Pancreas (tissue), 10 donors: ENCODE data around the gene LAYN. TPM values are rescaled to one million over a fixed set of nuclear protein-coding genes. Genes with fewer than 3 reads are reported as not detected.

Experiments used
- ATAC-seq, 4 donors: fragments of 200-7000 bp; cut with Tn5 transposase; one replicate each; pipeline versions ENCODE4 v1.8.0 to v1.9.1; 2020; ENCODE audit warnings: mild to moderate bottlenecking in 4 of 4, moderate library complexity in 4 of 4
- DNase-seq, 6 donors: peaks; one replicate each; pipeline ENCODE4 v3.0.0-alpha.2; 2020
- FAIRE-seq: peaks from 2 replicates; lab custom pipeline; 2012; peaks lifted over from hg19 to GRCh38; lab: Jason Lieb, UNC
- H3K27ac ChIP-seq, 4 donors: fragments of 200-600 bp; sonication (generic); 1 replicate in 3 of 4; 2 replicates in 1 of 4; pipeline versions ENCODE4 v1.5.0 to v1.8.0; 2020
- H3K27me3 ChIP-seq, 4 donors: fragments of 200-600 bp; one replicate each; pipeline ENCODE4 v1.8.0; 2021
- H3K36me3 ChIP-seq, 3 donors: fragments of 200-600 bp; sonication (generic) in 1 of 3; one replicate each; pipeline versions ENCODE4 v1.5.0 to v1.8.0; 2020 to 2021
- H3K4me1 ChIP-seq, 3 donors: fragments of 200-600 bp; one replicate each; pipeline ENCODE4 v1.8.0; 2021
- H3K4me3 ChIP-seq, 4 donors: fragments of 200-600 bp; sonication (generic) in 2 of 4; one replicate each; pipeline versions ENCODE4 v1.5.0 to v1.8.0; 2020 to 2021
- H3K9me3 ChIP-seq, 4 donors: fragments of 200-600 bp; one replicate each; pipeline ENCODE4 v1.8.0; 2021
- CTCF ChIP-seq, 4 donors: fragments of 200-600 bp; sonication (generic) in 3 of 4; IDR thresholded peaks; one replicate each; pipeline versions ENCODE4 v1.5.0 to v1.8.0; 2021; ENCODE audit warnings: antibody characterized with exemption in 4 of 4
- WGBS, 2 donors: extraction: QIAGEN DNeasy Blood & Tissue Kit; methylation state at CpG; one replicate each; pipeline ENCODE4 v1.1.7; 2013; 5-methylcytosine and 5-hydroxymethylcytosine counted together
- intact Hi-C, 3 donors: fragments of 100-400 bp; cut with DNase I; formaldehyde crosslinking; loops; one replicate each; pipeline versions ENCODE4 v1.11.1 to v1.14.2; 2022
- polyA plus RNA-seq, 2 donors: library from polyadenylated mRNA; stranded (reverse); fragments of 200-250 nt; gene quantifications; one replicate each; pipeline ENCODE4 v1.2.3, GENCODE V29; 2013
- total RNA-seq, 6 donors: library from RNA; stranded (reverse); fragmentation: NEBNext Ultra II Directional in 4 of 6; extraction: Animal tissue kit (Norgen Biotek cat#: 25700) in 4 of 6; gene quantifications; one replicate each; pipeline versions ENCODE4 v1.2.1 to v1.2.4, GENCODE V29; 2021 to 2023
- donor health status: healthy with polysubstance abuse.
- donor health status: DM: no; HTN: no; CAD: no; lungs with moderate emphysema.
- donor health status: DM: no; HTN: no; CAD: no.
- donor health status: control.
- donor health status: control.
- donor health status: Bipolar disorder and iron deficiency.
- donor health status: DM: yes; HTN: yes; CAD: no.
- donor health status: DM: no; HTN: no; CAD: no.
- donor health status: DM: no; HTN: no; CAD: no.
- donor health status: DM: yes; HTN: yes; CAD: no.

Gene LAYN
- total and polyA plus RNA-seq, 8 donors: 0.44 to 3.2 (median 1.1) TPM

DNA sequence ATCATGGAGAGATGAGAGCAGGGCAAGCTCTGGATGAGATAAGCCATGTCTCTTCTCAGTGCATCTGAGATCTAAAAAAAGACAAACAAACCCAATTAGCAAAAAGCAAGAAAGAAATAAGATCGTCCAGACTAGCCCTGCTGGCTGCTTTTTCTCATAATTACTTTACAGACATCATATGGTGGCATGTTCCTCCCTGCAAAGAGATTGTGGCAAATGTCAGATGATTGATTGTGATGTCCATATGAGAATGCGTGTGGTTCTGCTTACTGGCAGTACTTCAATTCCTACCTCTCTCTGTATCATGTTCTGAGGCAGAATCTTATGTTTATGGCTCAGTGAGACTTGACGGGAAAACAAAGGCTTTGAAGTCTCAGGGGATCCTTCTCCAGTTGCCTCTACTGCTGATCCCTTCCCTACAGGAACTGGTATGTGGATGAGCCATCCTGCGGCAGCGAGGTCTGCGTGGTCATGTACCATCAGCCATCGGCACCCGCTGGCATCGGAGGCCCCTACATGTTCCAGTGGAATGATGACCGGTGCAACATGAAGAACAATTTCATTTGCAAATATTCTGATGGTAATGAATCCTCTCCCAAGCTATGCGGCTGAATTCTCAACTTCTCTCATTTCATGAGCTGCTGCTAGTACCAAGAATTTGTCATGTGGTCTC lies 8.8 kb downstream of the LAYN start:
- Histone ChIP-seq H3K36me3 (no peaks in the 10 kb centered on the region), H3K4me3 (no peak overlapping the region), H3K9me3 (no peaks in the 10 kb centered on the region), H3K27ac (no peak overlapping the region), H3K27me3 (no peaks in the 10 kb centered on the region), H3K4me1 (no peaks in the 10 kb centered on the region)
- TF ChIP-seq CTCF (IDR thresholded peaks at IDR 0.05): no peak
- no peak for DNase-seq
- intact Hi-C loops: no loop called here
- WGBS, 2 donors: 77 to 80% methylated on average over 11 of the region's 11 CpGs
- no peak for FAIRE-seq
- no peak for ATAC-seq

GRCh38 chr11:111549869-111550203 lies 9.3 kb downstream of the LAYN start:
- Histone ChIP-seq H3K4me1 (no peaks in the 10 kb centered on the region), H3K4me3 (no peak overlapping the region), H3K27me3 (no peaks in the 10 kb centered on the region), H3K27ac (no peak overlapping the region), H3K9me3 (no peaks in the 10 kb centered on the region), H3K36me3 (no peaks in the 10 kb centered on the region)
- intact Hi-C loops: no loop called here
- no peak for DNase-seq
- ATAC-seq: no peak
- TF ChIP-seq CTCF (IDR thresholded peaks at IDR 0.05): no peak
- WGBS, 2 donors: 62 to 71% methylated on average over 3 of the region's 3 CpGs
- no peak for FAIRE-seq

- Histone ChIP-seq H3K27ac (no peak overlapping the region), H3K27me3 (no peaks in the 10 kb centered on the region), H3K36me3 (no peaks in the 10 kb centered on the region), H3K4me1 (no peaks in the 10 kb centered on the region), H3K9me3 (no peaks in the 10 kb centered on the region), H3K4me3 (no peak overlapping the region)
- DNase-seq (no peak), ATAC-seq (no peak), FAIRE-seq (no peak)
- TF ChIP-seq CTCF (IDR thresholded peaks at IDR 0.05): no peak
- WGBS, 2 donors: 72 to 87% methylated on average over 2 of the region's 2 CpGs
- intact Hi-C loops: no loop called here
Measured at GRCh38 chr11:111550258-111550657, 9.7 kb downstream of the LAYN start.

DNA sequence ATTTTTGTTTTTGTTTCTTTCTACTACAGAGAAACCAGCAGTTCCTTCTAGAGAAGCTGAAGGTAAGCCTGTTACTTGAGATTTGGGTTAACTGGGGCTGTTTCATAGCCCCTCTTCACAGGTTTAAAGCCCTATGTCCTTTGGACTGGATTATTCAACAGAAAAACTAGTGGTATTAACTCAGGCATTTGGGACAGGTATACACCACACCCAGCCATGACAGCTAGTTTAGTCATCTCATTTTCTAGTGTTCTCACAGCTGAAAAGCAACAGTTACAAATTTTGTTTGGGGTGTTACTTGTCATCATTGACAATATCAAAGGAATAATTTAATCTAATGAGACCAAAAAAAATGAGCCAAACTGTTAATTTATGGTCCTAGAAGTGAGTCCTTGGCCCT lies 14.0 kb downstream of the LAYN start:
- no peak for TF ChIP-seq CTCF (IDR thresholded peaks at IDR 0.05)
- intact Hi-C loops: no loop called here
- H3K4me3 ChIP-seq: no peak overlapping the region
- ATAC-seq (no peak), DNase-seq (no peak), FAIRE-seq (no peak)
- H3K4me1 ChIP-seq: no peaks in the 10 kb centered on the region
- no peaks in the 10 kb centered on the region for H3K9me3 ChIP-seq
- H3K27me3 ChIP-seq: no peaks in the 10 kb centered on the region
- no peak overlapping the region for H3K27ac ChIP-seq
- no peaks in the 10 kb centered on the region for H3K36me3 ChIP-seq

- TF ChIP-seq CTCF (IDR thresholded peaks at IDR 0.05): no peak
- FAIRE-seq (no peak), DNase-seq (no peak), ATAC-seq (no peak)
- Histone ChIP-seq H3K4me3 (no peak overlapping the region), H3K27ac (no peak overlapping the region), H3K27me3 (no peaks in the 10 kb centered on the region), H3K4me1 (no peaks in the 10 kb centered on the region), H3K9me3 (no peaks in the 10 kb centered on the region), H3K36me3 (no peaks in the 10 kb centered on the region)
- intact Hi-C loops: no loop called here
Measured at GRCh38 chr11:111555255-111555654, 14.7 kb downstream of the LAYN start.
